PC-9 (cell line): ENCODE measurements around the gene RNF125. TPM values are rescaled to one million over a fixed set of nuclear protein-coding genes. Genes with fewer than 3 reads are reported as not detected.

ENCODE experiments used
- BruUV-seq: library from RNA; stranded (reverse); fragments of 400-500 nt; replicated peaks from 2 replicates; lab custom pipeline; 2021; lab: Mats Ljungman, UMichigan
- CTCF ChIA-PET: fragments of 300-600 bp; sonication (Branson Sonifier 250); formaldehyde crosslinking; loops from one replicate; lab custom pipeline; 2022; ENCODE audit warnings: antibody characterized with exemption; lab: Charles Lee
- POLR2A ChIA-PET: fragments of 300-600 bp; sonication (Branson Sonifier 250); formaldehyde crosslinking; loops from one replicate; lab custom pipeline; 2022; ENCODE audit warnings: antibody characterized with exemption; ENCODE audit not compliant: unreplicated experiment; lab: Charles Lee
- DNase-seq, 2 experiments: peaks; one replicate each; pipeline versions ENCODE4 v3.0.0 to v3.0.0-alpha.2; 2015 to 2022; ENCODE audit warnings: mixed read lengths in 1 of 2
- H2AFZ ChIP-seq: fragments of 200-600 bp; sonication (generic); 2 replicates; pipeline ENCODE4 v1.8.1; 2017; ENCODE audit warnings: antibody characterized with exemption
- H3F3A ChIP-seq: fragments of 200-600 bp; sonication (generic); 2 replicates; pipeline ENCODE4 v1.8.1; 2017; ENCODE audit warnings: antibody characterized with exemption, mild to moderate bottlenecking, low read depth; ENCODE audit not compliant: insufficient read depth
- H3K27ac ChIP-seq: fragments of 200-600 bp; sonication (generic); 2 replicates; pipeline ENCODE4 v1.6.1; 2016; ENCODE audit warnings: mixed run types
- H3K27me3 ChIP-seq: fragments of 200-600 bp; sonication (generic); 2 replicates; pipeline ENCODE4 v1.6.1; 2016; ENCODE audit warnings: low read depth, mixed run types; ENCODE audit not compliant: insufficient read depth
- H3K36me3 ChIP-seq: fragments of 200-600 bp; sonication (generic); 2 replicates; pipeline ENCODE4 v1.6.1; 2016; ENCODE audit warnings: low read depth, mixed run types
- H3K4me1 ChIP-seq: fragments of 200-600 bp; sonication (generic); replicated peaks from 2 replicates; pipeline ENCODE4 v1.6.1; 2016; ENCODE audit warnings: mixed run types; ENCODE audit not compliant: insufficient read depth
- H3K4me2 ChIP-seq: fragments of 200-600 bp; sonication (generic); 2 replicates; pipeline ENCODE4 v1.6.1; 2017; ENCODE audit warnings: mixed run types
- H3K4me3 ChIP-seq: fragments of 200-600 bp; sonication (generic); 2 replicates; pipeline ENCODE4 v1.6.1; 2016; ENCODE audit warnings: mixed run types
- H3K79me2 ChIP-seq: fragments of 200-600 bp; sonication (generic); 2 replicates; pipeline ENCODE4 v1.6.1; 2017; ENCODE audit warnings: low read depth, mixed run types
- H3K9me2 ChIP-seq: fragments of 200-600 bp; sonication (generic); 2 replicates; pipeline ENCODE4 v1.8.1; 2017; ENCODE audit warnings: mild to moderate bottlenecking; ENCODE audit not compliant: insufficient read depth
- H3K9me3 ChIP-seq: fragments of 200-600 bp; sonication (generic); 2 replicates; pipeline ENCODE4 v1.8.1; 2016; ENCODE audit warnings: low read depth; ENCODE audit not compliant: insufficient read depth
- H4K20me1 ChIP-seq: fragments of 200-600 bp; sonication (generic); 2 replicates; pipeline ENCODE4 v1.8.1; 2017; ENCODE audit not compliant: insufficient read depth
- CTCF ChIP-seq: fragments of 200-600 bp; sonication (generic); conservative IDR thresholded peaks from 2 replicates; pipeline ENCODE4 v1.6.1; 2017; ENCODE audit warnings: mixed run types, antibody characterized with exemption, mild to moderate bottlenecking, moderate library complexity
- EZH2 ChIP-seq: fragments of 200-600 bp; sonication (generic); IDR thresholded peaks from 2 replicates; pipeline ENCODE4 v1.8.0; 2017; ENCODE audit warnings: antibody characterized with exemption, low read depth
- intact Hi-C: fragments of 100-400 bp; cut with micrococcal nuclease; formaldehyde crosslinking; loops from one replicate; pipeline ENCODE4 v1.10.0; 2022; ENCODE audit not compliant: unreplicated experiment
- total RNA-seq: library from RNA; stranded (reverse); gene quantifications from 2 replicates; pipeline ENCODE4 v1.2.3, GENCODE V29; 2021

RNF125 gene
- total RNA-seq, 1 experiment from 2014 or later, result 0.15 TPM

DNA sequence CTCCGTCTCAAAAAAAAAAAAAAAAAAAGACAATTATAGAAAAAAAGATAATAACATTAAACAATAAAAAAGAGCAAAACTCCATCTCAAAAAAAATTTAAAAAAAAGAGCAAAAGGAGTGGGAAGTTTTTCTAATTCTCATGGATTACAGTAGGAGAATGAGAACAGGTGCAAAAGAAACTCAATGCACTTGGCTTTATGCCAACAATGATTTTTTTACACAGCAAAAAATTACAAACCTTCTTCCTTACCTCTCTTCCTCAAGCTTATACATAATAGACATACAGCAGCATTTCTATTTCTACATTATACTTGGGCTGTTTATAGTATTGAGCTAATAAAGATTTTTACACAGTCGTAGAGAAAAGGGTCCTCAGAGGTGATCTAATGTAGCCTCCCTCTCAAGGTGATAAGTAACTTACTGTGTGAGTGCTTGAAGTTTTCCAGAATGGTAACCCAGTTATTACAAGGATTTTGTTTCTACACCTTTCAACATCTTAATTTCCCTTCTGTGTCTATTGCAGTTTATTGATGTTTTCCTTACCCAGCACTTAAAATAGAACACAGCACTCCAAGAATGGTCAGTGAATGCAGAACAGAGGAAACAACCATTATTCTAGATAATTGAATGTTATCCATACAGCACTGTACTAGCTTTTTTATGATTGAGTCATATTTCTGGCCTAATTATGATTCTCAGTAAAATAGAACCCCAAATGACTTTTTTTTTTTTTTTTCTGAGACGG lies 38.2 kb downstream of the RNF125 start:
- no peak for TF ChIP-seq EZH2
- no peak for TF ChIP-seq CTCF
- H3K9me2 ChIP-seq, result no peaks in the 10 kb centered on the region
- ChIA-PET CTCF (no interaction called here), POLR2A (no interaction called here)
- no peak overlapping the region for H2AFZ ChIP-seq
- no peaks in the 10 kb centered on the region for H3K36me3 ChIP-seq
- DNase-seq, result no peak
- no peaks in the 10 kb centered on the region for H3F3A ChIP-seq
- intact Hi-C loops, result no loop called here
- H3K27ac ChIP-seq, result no peak overlapping the region
- H3K4me3 ChIP-seq, result no peak overlapping the region
- no peaks in the 10 kb centered on the region for H3K79me2 ChIP-seq
- BruUV-seq, result no TSS peak
- no peaks in the 10 kb centered on the region for H4K20me1 ChIP-seq
- H3K27me3 ChIP-seq, result no peaks in the 10 kb centered on the region
- H3K4me2 ChIP-seq, result no peak overlapping the region
- no peaks in the 10 kb centered on the region for H3K9me3 ChIP-seq
- no peaks in the 10 kb centered on the region for H3K4me1 ChIP-seq

- H3K4me1 ChIP-seq, result no peaks in the 10 kb centered on the region
- no peak overlapping the region for H2AFZ ChIP-seq
- H3K4me2 ChIP-seq, result no peak overlapping the region
- DNase-seq, result no peak
- H3K27me3 ChIP-seq, result no peaks in the 10 kb centered on the region
- H4K20me1 ChIP-seq, result no peaks in the 10 kb centered on the region
- no peaks in the 10 kb centered on the region for H3K79me2 ChIP-seq
- H3K9me3 ChIP-seq, result no peaks in the 10 kb centered on the region
- BruUV-seq, result no TSS peak
- intact Hi-C loops, result no loop called here
- CTCF ChIA-PET, result no interaction called here
- POLR2A ChIA-PET, result no interaction called here
- TF ChIP-seq EZH2, result no peak
- TF ChIP-seq CTCF, result no peak
- H3K9me2 ChIP-seq, result no peaks in the 10 kb centered on the region
- H3K36me3 ChIP-seq, result no peaks in the 10 kb centered on the region
- H3K4me3 ChIP-seq, result no peak overlapping the region
- H3F3A ChIP-seq, result no peaks in the 10 kb centered on the region
- no peak overlapping the region for H3K27ac ChIP-seq
These were observed 39.1 kb downstream of the RNF125 start for GRCh38 chr18:32057624-32058165.

GRCh38 chr18:32060026-32060425 lies 41.4 kb downstream of the RNF125 start:
- no peaks in the 10 kb centered on the region for H3K4me1 ChIP-seq
- POLR2A ChIA-PET, result no interaction called here
- H3K9me2 ChIP-seq, result no peaks in the 10 kb centered on the region
- no peaks in the 10 kb centered on the region for H4K20me1 ChIP-seq
- no TSS peak for BruUV-seq
- H2AFZ ChIP-seq, result no peak overlapping the region
- H3K9me3 ChIP-seq, result no peaks in the 10 kb centered on the region
- no peaks in the 10 kb centered on the region for H3K27me3 ChIP-seq
- no peak for DNase-seq
- H3K4me2 ChIP-seq, result no peak overlapping the region
- H3K27ac ChIP-seq, result no peak overlapping the region
- H3K36me3 ChIP-seq, result no peaks in the 10 kb centered on the region
- no peaks in the 10 kb centered on the region for H3K79me2 ChIP-seq
- no peaks in the 10 kb centered on the region for H3F3A ChIP-seq
- no peak for TF ChIP-seq CTCF
- TF ChIP-seq EZH2, result no peak
- CTCF ChIA-PET, result interaction anchor here (0.7 kb wide), 2 partner anchors 19 to 1091 kb away, joined by 3 to 5 read pairs; no protein-coding TSS in a partner anchor
- intact Hi-C loops, result no loop called here
- no peak overlapping the region for H3K4me3 ChIP-seq
